Measurements from ENCODE around the gene SLC35E4. TPM values are rescaled to one million over a fixed set of nuclear protein-coding genes. Genes with fewer than 3 reads are reported as not detected.
A peak's percentile ranks its signal among the peaks of the same experiment; 100 is the strongest.

SLC35E4 gene
- total and polyA plus RNA-seq, 9 of the 15 experiments (the other 6 are each of a cell fraction or from before 2014, with no cell fraction given), result 0.06 to 2.3 (median 0.86) TPM; not detected in 1

GRCh38 chr22:30601464-30601863 lies 34.1 kb upstream of the SLC35E4 start:
- in situ Hi-C loops (cut with MboI) (loop anchor here (10.0 kb wide), 1 partner anchor 317 kb away; the partner anchor contains the start of gene CASTOR1), intact Hi-C loops (cut with micrococcal nuclease) (no loop called here)
- Histone ChIP-seq H3K9ac (ENCODE audit: insufficient read depth in 1 of 2, low read depth in 2 of 2, low read length in 2 of 2) (no peak overlapping the region), H2AFZ (ENCODE audit: low read depth, low read length) (no peak overlapping the region), H3K27ac (ENCODE audit: extremely low read depth, low read depth, low read length) (no peak overlapping the region), H4K20me1 (replicated peaks; ENCODE audit: control insufficient read depth, insufficient read depth, low read length) (no peaks in the 10 kb centered on the region), H3K4me1 (replicated peaks in 1 of 2; ENCODE audit: control insufficient read depth in 2 of 2, insufficient read depth in 2 of 2, low read length in 2 of 2) (peaks cover 0 to 11% of the 10 kb centered on the region in 2 experiments; a peak in 3 of 5 replicates), H3K9me1 (ENCODE audit: control insufficient read depth, insufficient read depth, low read length) (no peaks in the 10 kb centered on the region), H3K36me3 (ENCODE audit: control insufficient read depth, insufficient read depth, low read length) (no peaks in the 10 kb centered on the region), H3K27me3 (ENCODE audit: control insufficient read depth in 2 of 2, insufficient read depth in 2 of 2, low read length in 2 of 2) (no peaks in the 10 kb centered on the region), H3K9me3 (replicated peaks; ENCODE audit: control insufficient read depth, insufficient read depth, low read depth, low read length) (no peaks in the 10 kb centered on the region), H3K4me2 (ENCODE audit: insufficient read depth, low read length) (no peak overlapping the region), H3K79me2 (ENCODE audit: control insufficient read depth, insufficient read depth, low read length) (no peaks in the 10 kb centered on the region), H3K4me3 (no peak overlapping the region)
- TF ChIP-seq, protein P1, sequence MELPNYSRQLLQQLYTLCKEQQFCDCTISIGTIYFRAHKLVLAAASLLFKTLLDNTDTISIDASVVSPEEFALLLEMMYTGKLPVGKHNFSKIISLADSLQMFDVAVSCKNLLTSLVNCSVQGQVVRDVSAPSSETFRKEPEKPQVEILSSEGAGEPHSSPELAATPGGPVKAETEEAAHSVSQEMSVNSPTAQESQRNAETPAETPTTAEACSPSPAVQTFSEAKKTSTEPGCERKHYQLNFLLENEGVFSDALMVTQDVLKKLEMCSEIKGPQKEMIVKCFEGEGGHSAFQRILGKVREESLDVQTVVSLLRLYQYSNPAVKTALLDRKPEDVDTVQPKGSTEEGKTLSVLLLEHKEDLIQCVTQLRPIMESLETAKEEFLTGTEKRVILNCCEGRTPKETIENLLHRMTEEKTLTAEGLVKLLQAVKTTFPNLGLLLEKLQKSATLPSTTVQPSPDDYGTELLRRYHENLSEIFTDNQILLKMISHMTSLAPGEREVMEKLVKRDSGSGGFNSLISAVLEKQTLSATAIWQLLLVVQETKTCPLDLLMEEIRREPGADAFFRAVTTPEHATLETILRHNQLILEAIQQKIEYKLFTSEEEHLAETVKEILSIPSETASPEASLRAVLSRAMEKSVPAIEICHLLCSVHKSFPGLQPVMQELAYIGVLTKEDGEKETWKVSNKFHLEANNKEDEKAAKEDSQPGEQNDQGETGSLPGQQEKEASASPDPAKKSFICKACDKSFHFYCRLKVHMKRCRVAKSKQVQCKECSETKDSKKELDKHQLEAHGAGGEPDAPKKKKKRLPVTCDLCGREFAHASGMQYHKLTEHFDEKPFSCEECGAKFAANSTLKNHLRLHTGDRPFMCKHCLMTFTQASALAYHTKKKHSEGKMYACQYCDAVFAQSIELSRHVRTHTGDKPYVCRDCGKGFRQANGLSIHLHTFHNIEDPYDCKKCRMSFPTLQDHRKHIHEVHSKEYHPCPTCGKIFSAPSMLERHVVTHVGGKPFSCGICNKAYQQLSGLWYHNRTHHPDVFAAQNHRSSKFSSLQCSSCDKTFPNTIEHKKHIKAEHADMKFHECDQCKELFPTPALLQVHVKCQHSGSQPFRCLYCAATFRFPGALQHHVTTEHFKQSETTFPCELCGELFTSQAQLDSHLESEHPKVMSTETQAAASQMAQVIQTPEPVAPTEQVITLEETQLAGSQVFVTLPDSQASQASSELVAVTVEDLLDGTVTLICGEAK (IDR thresholded peaks at IDR 0.05), result peak; percentile 58
- TF ChIP-seq, protein P1 (CRISPR knock-in tag; IDR thresholded peaks at IDR 0.05), result no peak
- TF ChIP-seq MBD2 (IDR thresholded peaks at IDR 0.05; ENCODE audit: borderline replicate concordance, low read depth), result no peak
- DNase-seq (ENCODE audit: extremely low read depth in 1 of 4, low spot score in 3 of 4) (no peak), ATAC-seq (no peak), FAIRE-seq (no peak)
- ChIA-PET POLR2A (interaction anchor here (1.4 kb wide), 1 partner anchor 10 kb away, joined by 7 read pairs; the partner anchor contains the start of gene PES1), CTCF (ENCODE audit: low intra/inter-chr PET ratio) (no interaction called here)
- BruUV-seq (replicated peaks), result no TSS peak
- WGBS (ENCODE audit: insufficient coverage, low coverage, missing lambda C conversion rate), result 56% methylated on average over 3 of the region's 5 CpGs
